ENCODE data around the gene PLXNA2. TPM values are rescaled to one million over a fixed set of nuclear protein-coding genes. Genes with fewer than 3 reads are reported as not detected.

PLXNA2 gene
- total and polyA plus RNA-seq, 2 of the 8 experiments (the other 6 are each of a cell fraction or from before 2014, with no cell fraction given) = 0.33 to 1.5 TPM

DNA sequence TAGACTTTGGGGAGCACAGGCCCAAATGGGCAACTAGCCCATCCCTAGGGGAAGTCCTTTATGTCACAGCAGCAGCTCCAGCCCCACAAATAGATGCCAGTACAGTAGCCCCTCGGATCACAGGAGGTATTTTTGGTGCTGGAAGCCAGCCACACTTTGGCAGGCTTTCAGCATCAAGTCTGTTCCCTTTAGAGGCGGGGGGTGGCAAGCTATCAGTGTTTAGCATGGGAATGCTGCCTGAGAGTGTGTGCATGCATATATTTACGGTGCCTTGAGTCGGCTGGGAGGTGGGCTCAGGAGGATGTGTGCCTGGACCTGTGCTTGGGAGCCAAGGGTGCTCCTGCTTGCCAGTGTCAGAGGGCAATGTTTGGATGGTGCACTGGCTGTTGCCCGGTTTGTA is 3.5 kb upstream of the PLXNA2 start:
- no peak overlapping the region for H2AFZ ChIP-seq (ENCODE audit: low read length)
- FAIRE-seq = no peak
- H2AK5ac ChIP-seq (ENCODE audit: low read depth, low read length) = no peak overlapping the region
- no peak overlapping the region for H2BK20ac ChIP-seq (ENCODE audit: low read length)
- no peak overlapping the region for H3K14ac ChIP-seq (ENCODE audit: insufficient read length)
- H4K91ac ChIP-seq (replicated peaks; ENCODE audit: insufficient read length, low read length) = no peak overlapping the region
- no peak overlapping the region; the same call in 1 of the 2 replicates for H3K18ac ChIP-seq (ENCODE audit: extremely low read depth, low read length)
- peaks cover 0 to 13% (median 5%) of the 10 kb centered on the region in 4 experiments; a peak in 5 of 7 replicates for H3K4me1 ChIP-seq (replicated peaks in 1 of 4; ENCODE audit: control insufficient read depth in 3 of 4, insufficient read depth in 4 of 4, low read length in 3 of 4)
- peaks cover 23% of the 10 kb centered on the region; the same call in 1 of the 2 replicates for H3K23me2 ChIP-seq (ENCODE audit: low read depth, low read length)
- H3K79me2 ChIP-seq (ENCODE audit: control insufficient read depth in 1 of 2, insufficient read depth in 2 of 2, low read length in 2 of 2) = no peaks in the 10 kb centered on the region
- H3K79me1 ChIP-seq (ENCODE audit: low read depth, low read length) = no peaks in the 10 kb centered on the region
- H3K4me3 ChIP-seq (ENCODE audit: extremely low read depth in 1 of 4, insufficient read depth in 2 of 4, low read depth in 3 of 4, low read length in 4 of 4) = no peak overlapping the region
- H3K9me3 ChIP-seq (ENCODE audit: insufficient read depth in 2 of 2, low read depth in 1 of 2, low read length in 1 of 2) = no peaks in the 10 kb centered on the region
- no peak overlapping the region for H2BK120ac ChIP-seq (replicated peaks; ENCODE audit: low read depth, low read length)
- H2BK5ac ChIP-seq (ENCODE audit: low read depth, low read length) = no peak overlapping the region
- H4K20me1 ChIP-seq (replicated peaks in 1 of 2; ENCODE audit: control insufficient read depth in 1 of 2, insufficient read depth in 2 of 2, low read length in 2 of 2) = peaks cover 0 to 2% of the 10 kb centered on the region in 2 experiments
- H2BK15ac ChIP-seq (ENCODE audit: low read length) = no peak overlapping the region; the same call in 1 of the 2 replicates
- ChIA-PET CTCF (ENCODE audit: partially characterized antibody) (interaction anchor here (0.8 to 3.7 kb wide), 7 partner anchors 12 to 811 kb away, joined by 3 to 20 read pairs (median 5); no protein-coding TSS in a partner anchor), POLR2A (ENCODE audit: partially characterized antibody) (no interaction called here)
- WGBS, 2 experiments (ENCODE audit: extremely low coverage in 1 of 2, insufficient coverage in 1 of 2, insufficient read length in 1 of 2, insufficient replicate concordance in 2 of 2, low coverage in 1 of 2, low lambda C conversion rate in 2 of 2, missing lambda C conversion rate in 1 of 2) = 93% methylated on average over 5 of the region's 5 CpGs; no CpG with 5 or more reads in 1 of the 2 experiments
- 0 out of 2 replicates have a peak overlapping the region, but pooled peaks have one; percentile 17 for H2BK12ac ChIP-seq (ENCODE audit: low read depth, low read length)
- H3K9ac ChIP-seq (replicated peaks in 1 of 4; ENCODE audit: extremely low read depth in 1 of 4, low read depth in 3 of 4, low read length in 3 of 4) = no peak overlapping the region
- H3K56ac ChIP-seq (replicated peaks; ENCODE audit: insufficient read length, low read depth, low read length) = no peak overlapping the region
- no peak overlapping the region for H3K23ac ChIP-seq (ENCODE audit: insufficient read length)
- DNase-seq (ENCODE audit: low read depth in 1 of 2, low spot score in 2 of 2) = no peak
- H3K36me3 ChIP-seq (ENCODE audit: control insufficient read depth in 2 of 4, insufficient read depth in 4 of 4, low read length in 3 of 4) = no peaks in the 10 kb centered on the region
- no peak overlapping the region for H3K27ac ChIP-seq (ENCODE audit: low read depth, low read length)
- no peak overlapping the region for H3K4ac ChIP-seq (replicated peaks; ENCODE audit: insufficient read length, low read depth, low read length)
- no peak overlapping the region for H4K5ac ChIP-seq (ENCODE audit: insufficient read length, low read depth, low read length)
- H3K27me3 ChIP-seq (replicated peaks in 1 of 4; ENCODE audit: control insufficient read depth in 3 of 4, extremely low read depth in 1 of 4, insufficient read depth in 3 of 4, low read length in 3 of 4) = peaks cover 4 to 22% (median 18%) of the 10 kb centered on the region in 4 experiments
- TF ChIP-seq CEBPB (IDR thresholded peaks at IDR 0.05; ENCODE audit: low read depth, low read length) (no peak), TBP (IDR thresholded peaks at IDR 0.05; ENCODE audit: low read depth, low read length) (no peak), KDM5A (IDR thresholded peaks at IDR 0.05; ENCODE audit: low read length) (no peak), MAFK (IDR thresholded peaks at IDR 0.05; ENCODE audit: low read depth, low read length) (no peak), CBX8 (IDR thresholded peaks at IDR 0.05; ENCODE audit: borderline replicate concordance, low read depth, low read length) (no peak), JUND (IDR thresholded peaks at IDR 0.05; ENCODE audit: low read length) (no peak), TCF12 (IDR thresholded peaks at IDR 0.05; ENCODE audit: low read depth, low read length) (no peak), CHD2 (IDR thresholded peaks at IDR 0.05; ENCODE audit: low read length) (no peak), HDAC2 (IDR thresholded peaks at IDR 0.05; ENCODE audit: borderline replicate concordance in 1 of 2, low read depth in 2 of 2, low read length in 2 of 2) (no peak), BACH1 (IDR thresholded peaks at IDR 0.05; ENCODE audit: low read length) (no peak)
- TF ChIP-seq, protein P1, sequence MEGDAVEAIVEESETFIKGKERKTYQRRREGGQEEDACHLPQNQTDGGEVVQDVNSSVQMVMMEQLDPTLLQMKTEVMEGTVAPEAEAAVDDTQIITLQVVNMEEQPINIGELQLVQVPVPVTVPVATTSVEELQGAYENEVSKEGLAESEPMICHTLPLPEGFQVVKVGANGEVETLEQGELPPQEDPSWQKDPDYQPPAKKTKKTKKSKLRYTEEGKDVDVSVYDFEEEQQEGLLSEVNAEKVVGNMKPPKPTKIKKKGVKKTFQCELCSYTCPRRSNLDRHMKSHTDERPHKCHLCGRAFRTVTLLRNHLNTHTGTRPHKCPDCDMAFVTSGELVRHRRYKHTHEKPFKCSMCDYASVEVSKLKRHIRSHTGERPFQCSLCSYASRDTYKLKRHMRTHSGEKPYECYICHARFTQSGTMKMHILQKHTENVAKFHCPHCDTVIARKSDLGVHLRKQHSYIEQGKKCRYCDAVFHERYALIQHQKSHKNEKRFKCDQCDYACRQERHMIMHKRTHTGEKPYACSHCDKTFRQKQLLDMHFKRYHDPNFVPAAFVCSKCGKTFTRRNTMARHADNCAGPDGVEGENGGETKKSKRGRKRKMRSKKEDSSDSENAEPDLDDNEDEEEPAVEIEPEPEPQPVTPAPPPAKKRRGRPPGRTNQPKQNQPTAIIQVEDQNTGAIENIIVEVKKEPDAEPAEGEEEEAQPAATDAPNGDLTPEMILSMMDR (IDR thresholded peaks at IDR 0.05; ENCODE audit: control extremely low read depth in 1 of 3, insufficient read depth in 1 of 3, low read depth in 1 of 3, low read length in 3 of 3) = no peak
- no peak overlapping the region for H4K8ac ChIP-seq (ENCODE audit: extremely low read depth, insufficient read depth, low read length)
- H3K4me2 ChIP-seq (ENCODE audit: insufficient read depth in 1 of 2, low read depth in 2 of 2, low read length in 2 of 2) = no peak overlapping the region
